Stomach (tissue), 4 donors: ENCODE measurements around the gene TRIM60.

Experiments used
- CTCF ChIP-seq, 7 experiments: fragments of 450-650 bp in 4 of 7; fragments of 200-600 bp in 3 of 7; sonication (generic) in 3 of 7; IDR thresholded peaks; one replicate each; pipeline ENCODE4 v1.5.1; 2016 to 2019; ENCODE audit warnings: antibody characterized with exemption in 7 of 7, control low read depth in 2 of 7, mild to moderate bottlenecking in 1 of 7
- POLR2A ChIP-seq, 4 donors: fragments of 450-650 bp; IDR thresholded peaks; one replicate each; pipeline ENCODE4 v1.6.1; 2016; ENCODE audit warnings: antibody characterized with exemption in 4 of 4, control low read depth in 2 of 4, mild to moderate bottlenecking in 1 of 4, moderate library complexity in 1 of 4

GRCh38 chr4:165077034-165077578 lies 45.3 kb downstream of the TRIM60 start:
- TF ChIP-seq CTCF (IDR thresholded peaks at IDR 0.05) (no peak), POLR2A (IDR thresholded peaks at IDR 0.05) (no peak)
